Breast epithelium (tissue), 4 donors: Measurements from ENCODE around the gene TRAM2. TPM values are rescaled to one million over a fixed set of nuclear protein-coding genes. Genes with fewer than 3 reads are reported as not detected.
"Not testable (repeated sequence)": the region's sequence is repeated elsewhere in the genome, so short reads cannot be mapped to it uniquely, and the experiment has no call there.

Experiments
- DNase-seq, 2 donors: peaks; one replicate each; pipeline ENCODE4 v3.0.0-alpha.2; 2019; ENCODE audit warnings: low spot score in 2 of 2
- H3K27ac ChIP-seq, 2 donors: fragments of 200-600 bp; sonication (generic) in 1 of 2; one replicate each; pipeline ENCODE4 v1.5.1; 2016 to 2019; ENCODE audit warnings: mild to moderate bottlenecking in 1 of 2
- H3K27me3 ChIP-seq, 2 donors: fragments of 200-600 bp; sonication (generic) in 1 of 2; one replicate each; pipeline versions ENCODE4 v1.5.1 to v1.6.0; 2017 to 2019; ENCODE audit warnings: control low read depth in 1 of 2, mild to moderate bottlenecking in 1 of 2
- H3K36me3 ChIP-seq: fragments of 200-600 bp; one replicate; pipeline ENCODE4 v1.5.1; 2019
- H3K4me1 ChIP-seq, 2 donors: fragments of 200-600 bp; sonication (generic); one replicate each; pipeline ENCODE4 v1.5.1; 2016 to 2019; ENCODE audit warnings: control low read depth in 1 of 2
- H3K4me3 ChIP-seq, 3 donors: fragments of 200-600 bp; sonication (generic); 1 replicate in 2 of 3; 2 replicates in 1 of 3; pipeline ENCODE4 v1.5.1; 2016 to 2019; ENCODE audit warnings: mild to moderate bottlenecking in 3 of 3, moderate library complexity in 2 of 3
- H3K9me3 ChIP-seq, 2 donors: fragments of 200-600 bp; sonication (generic) in 1 of 2; one replicate each; pipeline ENCODE4 v1.5.1; 2016 to 2019; ENCODE audit warnings: control low read depth in 1 of 2
- CTCF ChIP-seq, 3 donors: fragments of 450-650 bp; IDR thresholded peaks; one replicate each; pipeline ENCODE4 v1.5.1; 2016 to 2017; ENCODE audit warnings: antibody characterized with exemption in 3 of 3, mild to moderate bottlenecking in 3 of 3, moderate library complexity in 3 of 3
- POLR2A ChIP-seq: fragments of 450-650 bp; IDR thresholded peaks from one replicate; pipeline ENCODE4 v1.6.1; 2016; ENCODE audit warnings: antibody characterized with exemption, mild to moderate bottlenecking, moderate library complexity
- POLR2AphosphoS5 ChIP-seq, 3 donors: sonication (generic); formaldehyde crosslinking; IDR thresholded peaks; one replicate each; pipeline ENCODE4 v1.6.1; 2017; ENCODE audit warnings: antibody characterized with exemption in 3 of 3
- intact Hi-C: fragments of 100-400 bp; cut with DNase I; formaldehyde crosslinking; loops from one replicate; pipeline ENCODE4 v1.15.1; 2023; ENCODE audit warnings: low total_unique reads
- total RNA-seq, 3 donors: library from RNA; depleted of rRNA; stranded (reverse); fragments of >200 nt; gene quantifications; one replicate each; pipeline ENCODE4 v1.1.0, GENCODE V29; 2016

TRAM2 gene
- total RNA-seq, 3 donors from 2014 or later = 11.9 to 33.0 (median 24.3) TPM

- no peaks in the 10 kb centered on the region for H3K9me3 ChIP-seq
- H3K36me3 ChIP-seq = no peaks in the 10 kb centered on the region
- H3K27ac ChIP-seq = no peak overlapping the region
- no peak overlapping the region for H3K4me3 ChIP-seq
- intact Hi-C loops = no loop called here
- H3K27me3 ChIP-seq = no peaks in the 10 kb centered on the region
- TF ChIP-seq CTCF (IDR thresholded peaks at IDR 0.05) = no peak
- no peak for TF ChIP-seq POLR2A
- TF ChIP-seq POLR2AphosphoS5 (IDR thresholded peaks at IDR 0.05) = no peak
- no peak for DNase-seq
- H3K4me1 ChIP-seq = no peaks in the 10 kb centered on the region
Measured at GRCh38 chr6:52483671-52484003, 93.2 kb downstream of the TRAM2 start.

- DNase-seq = no peak
- Histone ChIP-seq H3K27ac (no peak overlapping the region), H3K36me3 (no peaks in the 10 kb centered on the region), H3K4me1 (no peaks in the 10 kb centered on the region), H3K9me3 (no peaks in the 10 kb centered on the region), H3K4me3 (no peak overlapping the region), H3K27me3 (no peaks in the 10 kb centered on the region)
- TF ChIP-seq POLR2A = no peak
- peak in 1 of 3 donors; percentile 24 for TF ChIP-seq POLR2AphosphoS5 (IDR thresholded peaks at IDR 0.05)
- intact Hi-C loops = no loop called here
Measured at GRCh38 chr6:52482903-52483670, 93.8 kb downstream of the TRAM2 start.

GRCh38 chr6:52475307-52475706 is 101.6 kb downstream of the TRAM2 start:
- no peak for DNase-seq
- H3K9me3 ChIP-seq = no peaks in the 10 kb centered on the region
- intact Hi-C loops = no loop called here
- H3K4me1 ChIP-seq = no peaks in the 10 kb centered on the region
- TF ChIP-seq POLR2A (no peak), CTCF (IDR thresholded peaks at IDR 0.05) (no peak), POLR2AphosphoS5 (IDR thresholded peaks at IDR 0.05) (no peak)
- no peak overlapping the region for H3K27ac ChIP-seq
- H3K27me3 ChIP-seq = no peaks in the 10 kb centered on the region
- no peaks in the 10 kb centered on the region for H3K36me3 ChIP-seq
- H3K4me3 ChIP-seq = no peak overlapping the region

GRCh38 chr6:52474173-52474572 is 102.7 kb downstream of the TRAM2 start:
- Histone ChIP-seq H3K27ac (no peak overlapping the region), H3K9me3 (no peaks in the 10 kb centered on the region), H3K4me1 (no peaks in the 10 kb centered on the region), H3K36me3 (no peaks in the 10 kb centered on the region), H3K4me3 (no peak overlapping the region), H3K27me3 (no peaks in the 10 kb centered on the region)
- TF ChIP-seq POLR2AphosphoS5 (IDR thresholded peaks at IDR 0.05) (no peak), POLR2A (no peak), CTCF (IDR thresholded peaks at IDR 0.05) (no peak)
- intact Hi-C loops = no loop called here
- no peak for DNase-seq

- DNase-seq, H3K9me3 ChIP-seq, H3K27me3 ChIP-seq, H3K27ac ChIP-seq, intact Hi-C loops, H3K4me3 ChIP-seq, H3K36me3 ChIP-seq, H3K4me1 ChIP-seq: not testable (repeated sequence)
Measured at GRCh38 chr6:52461194-52461593, 115.7 kb downstream of the TRAM2 start.

- TF ChIP-seq POLR2A (no peak), POLR2AphosphoS5 (IDR thresholded peaks at IDR 0.05) (no peak), CTCF (IDR thresholded peaks at IDR 0.05) (no peak)
- H3K9me3 ChIP-seq = no peaks in the 10 kb centered on the region
- H3K27ac ChIP-seq = no peak overlapping the region
- intact Hi-C loops = no loop called here
- no peak for DNase-seq
- no peak overlapping the region for H3K4me3 ChIP-seq
- no peaks in the 10 kb centered on the region for H3K36me3 ChIP-seq
- H3K27me3 ChIP-seq = no peaks in the 10 kb centered on the region
- no peaks in the 10 kb centered on the region for H3K4me1 ChIP-seq
Measured at GRCh38 chr6:52457096-52457495, 119.8 kb downstream of the TRAM2 start.
